Measurements from ENCODE around the gene PDE11A. TPM values are rescaled to one million over a fixed set of nuclear protein-coding genes. Genes with fewer than 3 reads are reported as not detected.

The PDE11A gene
- total RNA-seq, 6 experiments from 2014 or later = 1.2 to 3.1 (median 1.4) TPM

DNA sequence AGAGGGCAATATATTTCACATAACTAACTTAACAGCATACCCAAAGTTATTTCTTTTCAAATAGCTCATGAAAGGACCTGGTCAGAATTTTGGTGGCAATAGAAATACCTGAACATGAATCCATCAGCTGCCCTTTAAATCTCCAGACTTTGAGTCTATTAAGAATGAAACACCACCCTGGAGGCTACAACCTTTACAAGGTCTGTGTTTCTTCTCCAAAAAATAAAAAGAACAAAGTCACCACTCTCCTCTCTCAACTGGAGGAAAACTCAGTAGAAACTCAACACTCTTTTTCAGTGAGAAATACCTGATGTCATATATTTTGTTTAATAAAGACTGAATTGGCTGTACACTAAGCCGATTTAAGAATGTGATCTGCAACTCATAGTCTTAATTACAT is 475.7 kb downstream of the PDE11A start:
- TF ChIP-seq CTCF (IDR thresholded peaks at IDR 0.05) = no peak
- no peaks in the 10 kb centered on the region for H3K36me3 Mint-ChIP-seq (ENCODE audit: low read depth)
- H3K4me3 Mint-ChIP-seq = no peak overlapping the region
- DNase-seq = no peak
- H3K27ac Mint-ChIP-seq = no peak overlapping the region
- H3K27me3 Mint-ChIP-seq (ENCODE audit: insufficient read depth) = peaks cover 27% of the 10 kb centered on the region
- H3K4me1 Mint-ChIP-seq (ENCODE audit: low read depth) = peaks cover 11% of the 10 kb centered on the region
- H3K9me3 Mint-ChIP-seq = no peaks in the 10 kb centered on the region

- no peak for DNase-seq
- H3K27me3 Mint-ChIP-seq (ENCODE audit: insufficient read depth) = peaks cover 22% of the 10 kb centered on the region
- no peak for TF ChIP-seq CTCF (IDR thresholded peaks at IDR 0.05)
- H3K36me3 Mint-ChIP-seq (ENCODE audit: low read depth) = no peaks in the 10 kb centered on the region
- no peak overlapping the region for H3K27ac Mint-ChIP-seq
- H3K4me1 Mint-ChIP-seq (ENCODE audit: low read depth) = peaks cover 11% of the 10 kb centered on the region
- H3K4me3 Mint-ChIP-seq = no peak overlapping the region
- no peaks in the 10 kb centered on the region for H3K9me3 Mint-ChIP-seq
These were observed 477.3 kb downstream of the PDE11A start for GRCh38 chr2:177595126-177595845.

DNA sequence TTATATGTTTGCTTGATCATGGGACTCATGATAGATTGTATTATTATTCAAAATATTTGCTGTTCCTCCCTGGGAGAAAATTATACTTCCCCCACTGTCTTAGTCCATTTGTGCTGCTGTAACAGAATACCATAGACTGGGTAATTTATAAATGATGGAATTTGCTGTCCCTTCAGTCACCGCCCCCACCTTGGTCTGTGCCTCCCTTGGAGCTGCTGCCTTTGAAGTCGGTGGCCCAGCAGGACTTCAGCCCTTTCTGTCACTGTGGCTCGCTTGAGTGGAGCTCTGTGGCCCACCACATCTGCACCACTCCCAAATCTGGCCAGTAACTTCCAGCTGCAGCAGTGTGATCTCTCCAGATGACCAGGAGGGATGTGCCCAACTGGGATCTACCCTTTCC is 479.2 kb downstream of the PDE11A start:
- Mint-ChIP-seq H3K27ac (no peak overlapping the region), H3K4me3 (no peak overlapping the region), H3K4me1 (ENCODE audit: low read depth) (peaks cover 9% of the 10 kb centered on the region), H3K36me3 (ENCODE audit: low read depth) (no peaks in the 10 kb centered on the region), H3K9me3 (no peaks in the 10 kb centered on the region), H3K27me3 (ENCODE audit: insufficient read depth) (peaks cover 15% of the 10 kb centered on the region)
- DNase-seq = no peak
- no peak for TF ChIP-seq CTCF (IDR thresholded peaks at IDR 0.05)

DNA sequence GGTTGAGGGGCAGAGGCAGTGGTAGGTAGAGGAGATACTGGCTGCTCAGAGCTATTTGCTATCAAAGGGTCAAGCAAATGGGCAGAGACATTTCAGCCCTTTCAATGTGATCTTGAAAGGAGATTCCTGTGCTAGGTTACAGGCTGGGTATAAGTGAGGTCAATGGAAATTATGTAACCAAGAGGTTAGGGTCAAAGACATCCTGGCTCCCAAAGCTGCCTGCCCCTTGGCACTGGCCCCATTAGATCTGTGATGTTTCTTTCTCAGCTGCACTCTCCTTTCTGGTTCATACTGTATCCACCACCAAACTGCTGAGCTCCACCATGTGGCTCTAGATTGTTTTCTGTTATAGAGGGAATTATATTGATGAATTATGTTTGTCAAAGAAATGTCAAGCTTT is 479.6 kb downstream of the PDE11A start:
- H3K9me3 Mint-ChIP-seq = no peaks in the 10 kb centered on the region
- no peak overlapping the region for H3K4me3 Mint-ChIP-seq
- peaks cover 4% of the 10 kb centered on the region for H3K4me1 Mint-ChIP-seq (ENCODE audit: low read depth)
- no peak overlapping the region for H3K27ac Mint-ChIP-seq
- no peak for DNase-seq
- no peaks in the 10 kb centered on the region for H3K36me3 Mint-ChIP-seq (ENCODE audit: low read depth)
- no peak for TF ChIP-seq CTCF (IDR thresholded peaks at IDR 0.05)
- peaks cover 13% of the 10 kb centered on the region for H3K27me3 Mint-ChIP-seq (ENCODE audit: insufficient read depth)

GRCh38 chr2:177592397-177592796 is 480.2 kb downstream of the PDE11A start:
- Mint-ChIP-seq H3K4me3 (no peak overlapping the region), H3K9me3 (no peaks in the 10 kb centered on the region), H3K27me3 (ENCODE audit: insufficient read depth) (peaks cover 9% of the 10 kb centered on the region), H3K27ac (no peak overlapping the region), H3K4me1 (ENCODE audit: low read depth) (no peaks in the 10 kb centered on the region), H3K36me3 (ENCODE audit: low read depth) (no peaks in the 10 kb centered on the region)
- no peak for DNase-seq
- TF ChIP-seq CTCF (IDR thresholded peaks at IDR 0.05) = no peak

Data from HFFc6 (cell line).